NCI-H187 treated with DMSO at 0.1 percent for 48 hours (cell line): ENCODE data around the gene OPALIN.

ENCODE experiments used
- DNase-seq: peaks from one replicate; lab custom pipeline; 2025; lab: John Stamatoyannopoulos, UW

Gene OPALIN

DNA sequence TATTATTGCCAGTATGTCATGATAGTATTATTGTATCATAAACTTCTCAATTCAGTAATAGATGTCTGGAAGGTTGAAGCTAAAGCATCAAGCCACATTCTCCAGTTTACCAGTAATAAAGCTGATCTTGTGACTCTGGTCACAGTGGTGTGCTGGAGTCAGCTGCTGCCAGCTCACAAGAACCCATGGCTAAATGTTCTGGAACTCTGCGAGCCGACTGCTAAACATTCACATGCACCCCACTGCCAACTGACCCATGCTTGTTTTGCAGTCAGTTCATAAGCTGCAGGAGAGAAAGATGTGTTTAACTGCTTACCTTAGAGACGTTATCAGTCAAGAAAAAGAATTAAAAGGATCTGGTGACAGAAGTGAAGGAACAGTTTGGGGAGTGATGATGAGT is 60.4 kb downstream of the OPALIN start:
- no peak for DNase-seq

- no peak for DNase-seq
These were observed 61.3 kb downstream of the OPALIN start for GRCh38 chr10:96297486-96297885.

DNA sequence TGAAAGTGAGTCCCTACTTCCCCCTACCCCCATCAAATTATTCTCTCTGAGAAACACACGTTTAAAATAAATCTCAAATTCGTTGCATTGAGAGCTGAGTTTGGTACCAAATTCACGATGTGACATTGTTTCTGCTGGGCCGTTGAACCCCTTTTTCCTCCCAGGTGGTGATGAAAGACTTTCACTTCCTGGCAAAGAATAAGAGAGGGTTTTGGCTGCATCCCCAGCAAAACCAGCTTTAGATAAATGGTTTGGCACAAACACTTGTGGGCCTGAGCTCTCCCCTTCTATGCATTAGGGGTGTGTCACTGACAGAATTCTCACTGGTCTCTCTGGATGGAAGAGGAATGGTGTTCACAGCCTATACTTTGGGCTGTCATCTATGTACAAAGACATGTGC is 63.3 kb downstream of the OPALIN start:
- DNase-seq = no peak
